Natural killer cell (primary cell): Measurements from ENCODE around the gene TCF4. TPM values are rescaled to one million over a fixed set of nuclear protein-coding genes. Genes with fewer than 3 reads are reported as not detected.

Experiments used
- ATAC-seq, 3 donors: fragments of 150-1000 bp in 2 of 3; fragments of 200-7000 bp in 1 of 3; cut with Tn5 transposase; 1 replicate in 1 of 3; 2 replicates in 2 of 3; pipeline ENCODE4 v1.10.0; 2021; ENCODE audit warnings: mild to moderate bottlenecking in 2 of 3, moderate library complexity in 2 of 3
- DNase-seq, 2 donors: peaks; one replicate each; pipeline versions ENCODE4 v3.0.0 to v3.0.0-alpha.2; 2013 to 2021; ENCODE audit warnings: mixed read lengths in 1 of 2
- H3K27ac ChIP-seq: one replicate; pipeline ENCODE4 v1.5.1; 2013; ENCODE audit warnings: mild to moderate bottlenecking, low read length
- H3K27me3 ChIP-seq: one replicate; pipeline ENCODE4 v1.6.1; 2013; ENCODE audit warnings: low read length; ENCODE audit not compliant: control insufficient read depth, insufficient read depth
- H3K36me3 ChIP-seq: one replicate; pipeline ENCODE4 v1.6.1; 2013; ENCODE audit warnings: low read length; ENCODE audit not compliant: control insufficient read depth, insufficient read depth
- H3K4me1 ChIP-seq: one replicate; pipeline ENCODE4 v1.6.1; 2013; ENCODE audit warnings: low read length; ENCODE audit not compliant: control insufficient read depth, insufficient read depth
- H3K4me3 ChIP-seq: one replicate; pipeline ENCODE4 v1.5.1; 2013; ENCODE audit warnings: low read length
- H3K9me3 ChIP-seq: one replicate; pipeline ENCODE4 v1.6.1; 2013; ENCODE audit warnings: low read length; ENCODE audit not compliant: control insufficient read depth, insufficient read depth
- H3K27ac Mint-ChIP-seq, 2 donors: one replicate each; pipeline ENCODE4 v1.8.0; 2022; ENCODE audit warnings: mild to moderate bottlenecking in 2 of 2, mixed read lengths in 2 of 2, moderate library complexity in 1 of 2
- H3K27me3 Mint-ChIP-seq, 2 donors: one replicate each; pipeline ENCODE4 v1.8.0; 2022; ENCODE audit warnings: low read depth in 2 of 2, mixed read lengths in 2 of 2
- H3K36me3 Mint-ChIP-seq: one replicate; pipeline ENCODE4 v1.8.0; 2022; ENCODE audit warnings: mixed read lengths
- H3K4me1 Mint-ChIP-seq, 2 donors: one replicate each; pipeline ENCODE4 v1.8.0; 2022; ENCODE audit warnings: mixed read lengths in 2 of 2
- H3K4me3 Mint-ChIP-seq: one replicate; pipeline ENCODE4 v1.8.0; 2022; ENCODE audit warnings: mild to moderate bottlenecking, moderate library complexity, mixed read lengths
- H3K9me3 Mint-ChIP-seq, 2 donors: one replicate each; pipeline ENCODE4 v1.8.0; 2022; ENCODE audit warnings: mixed read lengths in 2 of 2
- WGBS: methylation state at CpG from one replicate; pipeline ENCODE4 v1.1.7; 2013; ENCODE audit warnings: missing lambda C conversion rate; ENCODE audit not compliant: insufficient coverage; 5-methylcytosine and 5-hydroxymethylcytosine counted together
- intact Hi-C: fragments of 100-400 bp; cut with micrococcal nuclease; formaldehyde crosslinking; loops from one replicate; pipeline ENCODE4 v1.14.2; 2022
- total RNA-seq, 4 donors: library from RNA; stranded (reverse); fragments of 120-200 nt in 1 of 4; gene quantifications; one replicate each; pipeline versions ENCODE4 v1.2.3 to v1.2.4, GENCODE V29; 2013 to 2022
- TF ChIP-seq, protein P1 (sequence below): fragments of 200-600 bp; IDR thresholded peaks from one replicate; pipeline ENCODE4 v1.8.0; 2022; ENCODE audit warnings: antibody characterized with exemption

Gene TCF4
- total RNA-seq, 3 donors from 2014 or later (not counting 1 experiment from before 2014, with no cell fraction given), result 8.3 to 16.5 (median 9.0) TPM

DNA sequence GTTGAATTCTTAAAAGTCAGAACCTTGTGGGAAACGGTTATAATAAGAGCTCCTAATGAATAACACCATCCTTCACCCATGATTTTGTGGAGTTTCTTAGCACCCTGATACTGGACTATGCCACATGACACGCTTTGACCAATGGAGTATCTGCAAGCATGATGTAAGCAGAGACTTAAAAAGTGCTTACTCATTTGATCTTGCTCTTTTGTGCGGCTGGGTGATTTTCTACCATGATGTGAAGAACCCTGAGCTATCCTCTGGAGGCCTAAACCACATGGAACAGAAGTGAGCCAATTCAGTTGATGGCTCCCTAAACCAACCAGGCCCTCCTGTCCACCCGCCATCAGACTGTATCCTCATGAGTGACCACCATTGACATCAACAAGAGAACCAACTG is 70.9 kb downstream of the TCF4 start:
- TF ChIP-seq, protein P1, sequence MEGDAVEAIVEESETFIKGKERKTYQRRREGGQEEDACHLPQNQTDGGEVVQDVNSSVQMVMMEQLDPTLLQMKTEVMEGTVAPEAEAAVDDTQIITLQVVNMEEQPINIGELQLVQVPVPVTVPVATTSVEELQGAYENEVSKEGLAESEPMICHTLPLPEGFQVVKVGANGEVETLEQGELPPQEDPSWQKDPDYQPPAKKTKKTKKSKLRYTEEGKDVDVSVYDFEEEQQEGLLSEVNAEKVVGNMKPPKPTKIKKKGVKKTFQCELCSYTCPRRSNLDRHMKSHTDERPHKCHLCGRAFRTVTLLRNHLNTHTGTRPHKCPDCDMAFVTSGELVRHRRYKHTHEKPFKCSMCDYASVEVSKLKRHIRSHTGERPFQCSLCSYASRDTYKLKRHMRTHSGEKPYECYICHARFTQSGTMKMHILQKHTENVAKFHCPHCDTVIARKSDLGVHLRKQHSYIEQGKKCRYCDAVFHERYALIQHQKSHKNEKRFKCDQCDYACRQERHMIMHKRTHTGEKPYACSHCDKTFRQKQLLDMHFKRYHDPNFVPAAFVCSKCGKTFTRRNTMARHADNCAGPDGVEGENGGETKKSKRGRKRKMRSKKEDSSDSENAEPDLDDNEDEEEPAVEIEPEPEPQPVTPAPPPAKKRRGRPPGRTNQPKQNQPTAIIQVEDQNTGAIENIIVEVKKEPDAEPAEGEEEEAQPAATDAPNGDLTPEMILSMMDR, result no peak
- Histone ChIP-seq H3K27ac (no peak overlapping the region), H3K9me3 (no peaks in the 10 kb centered on the region), H3K27me3 (no peaks in the 10 kb centered on the region), H3K4me3 (no peak overlapping the region), H3K36me3 (no peaks in the 10 kb centered on the region), H3K4me1 (no peaks in the 10 kb centered on the region)
- ATAC-seq (no peak), DNase-seq (no peak)
- Mint-ChIP-seq H3K27ac (no peak overlapping the region), H3K36me3 (no peaks in the 10 kb centered on the region), H3K4me1 (no peaks in the 10 kb centered on the region), H3K9me3 (no peaks in the 10 kb centered on the region), H3K4me3 (no peak overlapping the region), H3K27me3 (no peaks in the 10 kb centered on the region)
- intact Hi-C loops, result no loop called here
- 82% methylated on average over 4 of the region's 4 CpGs for WGBS

DNA sequence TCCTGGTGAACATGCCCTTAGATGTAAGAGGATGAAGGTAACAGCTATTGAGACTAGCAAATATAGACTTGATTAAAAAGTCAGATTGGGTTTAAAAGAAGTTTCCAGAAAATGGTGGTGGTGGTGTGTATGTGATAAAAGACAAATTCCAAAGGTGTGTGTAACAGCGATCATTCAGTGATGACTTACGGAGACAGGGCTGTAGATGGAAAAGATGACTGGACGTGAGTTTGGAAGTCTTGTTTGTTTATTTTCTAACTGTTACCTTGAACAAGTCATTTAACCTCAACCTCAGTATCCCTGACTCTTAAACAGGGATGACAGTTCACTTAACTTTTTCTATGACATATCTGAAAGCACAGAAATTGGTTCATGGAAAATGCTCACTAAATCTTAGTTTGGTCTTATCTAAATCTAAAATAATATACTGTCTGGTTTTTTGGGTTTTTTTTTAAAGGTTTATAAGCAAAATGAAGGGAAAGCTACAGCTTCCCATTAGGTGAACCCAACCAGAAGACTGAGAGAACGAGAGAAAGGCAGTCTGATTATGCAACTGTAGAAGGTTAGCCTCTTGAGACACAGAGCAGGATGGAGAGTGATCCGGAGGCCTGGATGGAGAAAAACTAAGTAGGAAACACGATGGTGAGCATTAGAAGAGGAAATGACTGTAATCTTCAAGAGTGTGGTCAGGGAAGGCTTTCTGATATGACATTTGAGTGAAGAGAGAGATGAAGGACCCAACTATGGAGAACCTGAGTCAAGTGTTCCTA is 71.9 kb downstream of the TCF4 start:
- Mint-ChIP-seq H3K4me1 (no peaks in the 10 kb centered on the region), H3K4me3 (no peak overlapping the region), H3K9me3 (no peaks in the 10 kb centered on the region), H3K36me3 (no peaks in the 10 kb centered on the region), H3K27ac (no peak overlapping the region), H3K27me3 (no peaks in the 10 kb centered on the region)
- WGBS, result 70% methylated on average over 5 of the region's 6 CpGs
- Histone ChIP-seq H3K4me3 (no peak overlapping the region), H3K36me3 (no peaks in the 10 kb centered on the region), H3K27ac (no peak overlapping the region), H3K4me1 (no peaks in the 10 kb centered on the region), H3K27me3 (no peaks in the 10 kb centered on the region), H3K9me3 (no peaks in the 10 kb centered on the region)
- ATAC-seq, result no peak
- DNase-seq, result no peak
- TF ChIP-seq, protein P1, result no peak
- intact Hi-C loops, result no loop called here

DNA sequence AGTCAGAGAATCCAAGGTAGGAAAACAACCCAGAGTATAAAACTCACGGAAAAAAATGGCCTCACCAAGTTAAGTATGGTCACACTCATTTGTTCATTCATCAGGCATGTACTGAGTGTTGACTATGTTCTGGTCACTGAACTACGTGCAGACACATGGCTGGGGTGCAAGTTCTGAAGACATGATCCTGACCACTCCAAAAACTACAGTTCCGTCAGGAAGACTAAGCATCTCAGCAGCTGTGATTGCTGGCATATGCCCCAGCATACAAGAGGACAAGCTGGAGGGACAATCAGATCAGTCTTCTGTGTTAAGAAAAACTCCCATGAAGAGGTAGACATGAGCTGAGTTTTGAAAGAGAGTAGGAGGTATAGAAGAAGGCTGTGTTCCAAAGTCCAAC is 72.8 kb downstream of the TCF4 start:
- no peak overlapping the region for H3K27ac Mint-ChIP-seq

More for the DNA sequence above, 72.8 kb downstream of the TCF4 start:
- no peak overlapping the region for H3K27ac ChIP-seq
- H3K36me3 ChIP-seq, result no peaks in the 10 kb centered on the region
- DNase-seq (no peak), ATAC-seq (no peak)
- TF ChIP-seq, protein P1, result no peak
- peaks cover 1 to 2% of the 10 kb centered on the region in 2 donors for H3K4me1 Mint-ChIP-seq
- no peaks in the 10 kb centered on the region for H3K9me3 Mint-ChIP-seq
- no peak overlapping the region for H3K4me3 ChIP-seq
- H3K4me1 ChIP-seq, result no peaks in the 10 kb centered on the region
- H3K36me3 Mint-ChIP-seq, result no peaks in the 10 kb centered on the region
- no peaks in the 10 kb centered on the region for H3K27me3 ChIP-seq
- intact Hi-C loops, result no loop called here
- H3K4me3 Mint-ChIP-seq, result no peak overlapping the region
- WGBS, result 98% methylated on average over 3 of the region's 3 CpGs
- no peaks in the 10 kb centered on the region for H3K27me3 Mint-ChIP-seq
- no peaks in the 10 kb centered on the region for H3K9me3 ChIP-seq
